OCI-LY7 (cell line): ENCODE measurements around the gene PYGL.

Experiments used
- EZH2phosphoT487 ChIP-seq: fragments of 200-600 bp; sonication (generic); IDR thresholded peaks from 2 replicates; pipeline ENCODE4 v1.6.1; 2018; ENCODE audit warnings: low read depth, borderline replicate concordance, mild to moderate bottlenecking, mixed run types, antibody characterized with exemption, low read length, moderate library complexity, mixed read lengths
- TF ChIP-seq, protein P1 (sequence below): fragments of 200-600 bp; sonication (generic); conservative IDR thresholded peaks from 2 replicates; pipeline ENCODE4 v1.5.1; 2014; ENCODE audit warnings: mild to moderate bottlenecking, antibody characterized with exemption, low read length, moderate library complexity, mixed read lengths

DNA sequence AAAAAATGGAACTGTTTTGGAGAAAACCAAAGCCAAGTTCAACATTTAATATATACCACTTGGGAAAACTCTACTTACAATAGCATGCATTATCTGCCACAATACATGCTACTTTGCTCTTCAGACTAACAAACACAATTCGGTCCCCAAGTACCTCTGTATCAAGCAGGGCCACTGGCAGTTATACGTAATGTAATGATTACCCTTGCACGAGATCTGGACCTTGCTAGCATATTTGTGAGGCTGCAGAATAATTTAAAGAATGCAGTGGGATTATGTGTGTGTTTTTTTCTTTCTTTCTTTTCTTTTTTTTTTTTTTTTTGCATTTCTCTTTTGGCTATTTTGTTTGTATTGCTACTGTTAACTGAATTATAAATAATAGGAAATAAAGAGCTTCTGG is 22.8 kb upstream of the PYGL start:
- TF ChIP-seq, protein P1, sequence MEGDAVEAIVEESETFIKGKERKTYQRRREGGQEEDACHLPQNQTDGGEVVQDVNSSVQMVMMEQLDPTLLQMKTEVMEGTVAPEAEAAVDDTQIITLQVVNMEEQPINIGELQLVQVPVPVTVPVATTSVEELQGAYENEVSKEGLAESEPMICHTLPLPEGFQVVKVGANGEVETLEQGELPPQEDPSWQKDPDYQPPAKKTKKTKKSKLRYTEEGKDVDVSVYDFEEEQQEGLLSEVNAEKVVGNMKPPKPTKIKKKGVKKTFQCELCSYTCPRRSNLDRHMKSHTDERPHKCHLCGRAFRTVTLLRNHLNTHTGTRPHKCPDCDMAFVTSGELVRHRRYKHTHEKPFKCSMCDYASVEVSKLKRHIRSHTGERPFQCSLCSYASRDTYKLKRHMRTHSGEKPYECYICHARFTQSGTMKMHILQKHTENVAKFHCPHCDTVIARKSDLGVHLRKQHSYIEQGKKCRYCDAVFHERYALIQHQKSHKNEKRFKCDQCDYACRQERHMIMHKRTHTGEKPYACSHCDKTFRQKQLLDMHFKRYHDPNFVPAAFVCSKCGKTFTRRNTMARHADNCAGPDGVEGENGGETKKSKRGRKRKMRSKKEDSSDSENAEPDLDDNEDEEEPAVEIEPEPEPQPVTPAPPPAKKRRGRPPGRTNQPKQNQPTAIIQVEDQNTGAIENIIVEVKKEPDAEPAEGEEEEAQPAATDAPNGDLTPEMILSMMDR, result no peak
- TF ChIP-seq EZH2phosphoT487, result no peak
